Measurements from ENCODE around the gene CIITA.
"Not testable (repeated sequence)": the region's sequence is repeated elsewhere in the genome, so short reads cannot be mapped to it uniquely, and the experiment has no call there.

CIITA gene
- 3.3 to 20.3 (median 7.8) reads per million in 3 donors for total RNA-seq

- H3K27ac ChIP-seq (ENCODE audit: insufficient read depth, low read length, poor library complexity, severe bottlenecking) = no peak within 1 kb of the TSS
- peaks cover 4% of the 10 kb centered on the region for H3K27me3 ChIP-seq (replicated peaks; ENCODE audit: control insufficient read depth, insufficient read depth, low read length, poor library complexity, severe bottlenecking)
- H3K36me3 ChIP-seq (ENCODE audit: control insufficient read depth, insufficient read depth, low read length) = no peaks in the 10 kb centered on the region
- peak within 1 kb of the TSS; percentile 4 for H3K4me3 ChIP-seq (ENCODE audit: insufficient read depth, low read depth, low read length, poor library complexity, severe bottlenecking)
- H3K4me1 ChIP-seq (ENCODE audit: control insufficient read depth, insufficient read depth, low read length, poor library complexity, severe bottlenecking) = peaks cover 8% of the 10 kb centered on the region
- peak in 2 of 3 donors; percentile 11 to 27 for DNase-seq
- no peaks in the 10 kb centered on the region for H3K9me3 ChIP-seq (ENCODE audit: control insufficient read depth, low read length)
Observed at GRCh38 chr16:10876799-10877341, at the start of gene CIITA. TSS of gene CIITA (plus strand) at chr16:10877202. CDS start at chr16:10877331, 129 bp downstream.

GRCh38 chr16:10827691-10828341 lies 49.2 kb upstream of the CIITA start:
- Histone ChIP-seq H3K4me3 (ENCODE audit: insufficient read depth, low read depth, low read length, poor library complexity, severe bottlenecking) (no peak overlapping the region), H3K27ac (ENCODE audit: insufficient read depth, low read length, poor library complexity, severe bottlenecking) (no peak overlapping the region), H3K9me3 (ENCODE audit: control insufficient read depth, low read length) (no peaks in the 10 kb centered on the region), H3K36me3 (ENCODE audit: control insufficient read depth, insufficient read depth, low read length) (no peaks in the 10 kb centered on the region), H3K4me1 (ENCODE audit: control insufficient read depth, insufficient read depth, low read length, poor library complexity, severe bottlenecking) (no peaks in the 10 kb centered on the region), H3K27me3 (replicated peaks; ENCODE audit: control insufficient read depth, insufficient read depth, low read length, poor library complexity, severe bottlenecking) (no peaks in the 10 kb centered on the region)
- no peak for DNase-seq

- Histone ChIP-seq H3K9me3 (ENCODE audit: control insufficient read depth, low read length) (no peaks in the 10 kb centered on the region), H3K27ac (ENCODE audit: insufficient read depth, low read length, poor library complexity, severe bottlenecking) (no peak overlapping the region), H3K4me3 (ENCODE audit: insufficient read depth, low read depth, low read length, poor library complexity, severe bottlenecking) (no peak overlapping the region), H3K27me3 (replicated peaks; ENCODE audit: control insufficient read depth, insufficient read depth, low read length, poor library complexity, severe bottlenecking) (no peaks in the 10 kb centered on the region), H3K36me3 (ENCODE audit: control insufficient read depth, insufficient read depth, low read length) (no peaks in the 10 kb centered on the region), H3K4me1 (ENCODE audit: control insufficient read depth, insufficient read depth, low read length, poor library complexity, severe bottlenecking) (no peaks in the 10 kb centered on the region)
- DNase-seq = no peak
Observed at GRCh38 chr16:10828851-10829366, 48.1 kb upstream of the CIITA start.

GRCh38 chr16:10829390-10830098 lies 47.5 kb upstream of the CIITA start:
- not testable (repeated sequence) for H3K4me3 ChIP-seq (ENCODE audit: insufficient read depth, low read depth, low read length, poor library complexity, severe bottlenecking); H3K36me3 ChIP-seq (ENCODE audit: control insufficient read depth, insufficient read depth, low read length); H3K4me1 ChIP-seq (ENCODE audit: control insufficient read depth, insufficient read depth, low read length, poor library complexity, severe bottlenecking); DNase-seq; H3K27ac ChIP-seq (ENCODE audit: insufficient read depth, low read length, poor library complexity, severe bottlenecking); H3K27me3 ChIP-seq (replicated peaks; ENCODE audit: control insufficient read depth, insufficient read depth, low read length, poor library complexity, severe bottlenecking); H3K9me3 ChIP-seq (ENCODE audit: control insufficient read depth, low read length)

- not testable (repeated sequence) for H3K27me3 ChIP-seq (replicated peaks; ENCODE audit: control insufficient read depth, insufficient read depth, low read length, poor library complexity, severe bottlenecking); H3K4me3 ChIP-seq (ENCODE audit: insufficient read depth, low read depth, low read length, poor library complexity, severe bottlenecking); H3K9me3 ChIP-seq (ENCODE audit: control insufficient read depth, low read length); DNase-seq; H3K36me3 ChIP-seq (ENCODE audit: control insufficient read depth, insufficient read depth, low read length); H3K27ac ChIP-seq (ENCODE audit: insufficient read depth, low read length, poor library complexity, severe bottlenecking); H3K4me1 ChIP-seq (ENCODE audit: control insufficient read depth, insufficient read depth, low read length, poor library complexity, severe bottlenecking)
Observed at GRCh38 chr16:10830240-10830639, 46.8 kb upstream of the CIITA start.

GRCh38 chr16:10831894-10832886 lies 44.8 kb upstream of the CIITA start:
- no peaks in the 10 kb centered on the region for H3K9me3 ChIP-seq (ENCODE audit: control insufficient read depth, low read length)
- no peak for DNase-seq

GRCh38 chr16:10833271-10833670 lies 43.7 kb upstream of the CIITA start:
- H3K4me3 ChIP-seq (ENCODE audit: insufficient read depth, low read depth, low read length, poor library complexity, severe bottlenecking) = no peak overlapping the region
- no peaks in the 10 kb centered on the region for H3K4me1 ChIP-seq (ENCODE audit: control insufficient read depth, insufficient read depth, low read length, poor library complexity, severe bottlenecking)
- no peaks in the 10 kb centered on the region for H3K9me3 ChIP-seq (ENCODE audit: control insufficient read depth, low read length)
- no peaks in the 10 kb centered on the region for H3K36me3 ChIP-seq (ENCODE audit: control insufficient read depth, insufficient read depth, low read length)
- H3K27ac ChIP-seq (ENCODE audit: insufficient read depth, low read length, poor library complexity, severe bottlenecking) = no peak overlapping the region
- no peaks in the 10 kb centered on the region for H3K27me3 ChIP-seq (replicated peaks; ENCODE audit: control insufficient read depth, insufficient read depth, low read length, poor library complexity, severe bottlenecking)
- DNase-seq = no peak

More at GRCh38 chr16:10831894-10832886, 44.8 kb upstream of the CIITA start:
- no peaks in the 10 kb centered on the region for H3K27me3 ChIP-seq (replicated peaks; ENCODE audit: control insufficient read depth, insufficient read depth, low read length, poor library complexity, severe bottlenecking)
- H3K36me3 ChIP-seq (ENCODE audit: control insufficient read depth, insufficient read depth, low read length) = no peaks in the 10 kb centered on the region
- H3K4me3 ChIP-seq (ENCODE audit: insufficient read depth, low read depth, low read length, poor library complexity, severe bottlenecking) = no peak overlapping the region
- H3K4me1 ChIP-seq (ENCODE audit: control insufficient read depth, insufficient read depth, low read length, poor library complexity, severe bottlenecking) = no peaks in the 10 kb centered on the region
- no peak overlapping the region for H3K27ac ChIP-seq (ENCODE audit: insufficient read depth, low read length, poor library complexity, severe bottlenecking)

GRCh38 chr16:10834130-10834529 lies 42.9 kb upstream of the CIITA start:
- no peak for DNase-seq
- Histone ChIP-seq H3K36me3 (ENCODE audit: control insufficient read depth, insufficient read depth, low read length) (no peaks in the 10 kb centered on the region), H3K27me3 (replicated peaks; ENCODE audit: control insufficient read depth, insufficient read depth, low read length, poor library complexity, severe bottlenecking) (no peaks in the 10 kb centered on the region), H3K4me3 (ENCODE audit: insufficient read depth, low read depth, low read length, poor library complexity, severe bottlenecking) (no peak overlapping the region), H3K4me1 (ENCODE audit: control insufficient read depth, insufficient read depth, low read length, poor library complexity, severe bottlenecking) (no peaks in the 10 kb centered on the region), H3K9me3 (ENCODE audit: control insufficient read depth, low read length) (no peaks in the 10 kb centered on the region), H3K27ac (ENCODE audit: insufficient read depth, low read length, poor library complexity, severe bottlenecking) (no peak overlapping the region)

GRCh38 chr16:10834766-10835165 lies 42.2 kb upstream of the CIITA start:
- no peaks in the 10 kb centered on the region for H3K4me1 ChIP-seq (ENCODE audit: control insufficient read depth, insufficient read depth, low read length, poor library complexity, severe bottlenecking)
- H3K9me3 ChIP-seq (ENCODE audit: control insufficient read depth, low read length) = no peaks in the 10 kb centered on the region
- no peak overlapping the region for H3K4me3 ChIP-seq (ENCODE audit: insufficient read depth, low read depth, low read length, poor library complexity, severe bottlenecking)
- DNase-seq = no peak
- no peaks in the 10 kb centered on the region for H3K27me3 ChIP-seq (replicated peaks; ENCODE audit: control insufficient read depth, insufficient read depth, low read length, poor library complexity, severe bottlenecking)
- no peaks in the 10 kb centered on the region for H3K36me3 ChIP-seq (ENCODE audit: control insufficient read depth, insufficient read depth, low read length)
- no peak overlapping the region for H3K27ac ChIP-seq (ENCODE audit: insufficient read depth, low read length, poor library complexity, severe bottlenecking)
